ENCODE data around the gene CDHR2. TPM values are rescaled to one million over a fixed set of nuclear protein-coding genes. Genes with fewer than 3 reads are reported as not detected.

Gene CDHR2
- total RNA-seq = 0.20 TPM
- long read RNA-seq, partial matches to known transcripts = 0 of 2 reads
- long read RNA-seq, other reads (novel, unspliced or antisense) = 2 of 2 reads

DNA sequence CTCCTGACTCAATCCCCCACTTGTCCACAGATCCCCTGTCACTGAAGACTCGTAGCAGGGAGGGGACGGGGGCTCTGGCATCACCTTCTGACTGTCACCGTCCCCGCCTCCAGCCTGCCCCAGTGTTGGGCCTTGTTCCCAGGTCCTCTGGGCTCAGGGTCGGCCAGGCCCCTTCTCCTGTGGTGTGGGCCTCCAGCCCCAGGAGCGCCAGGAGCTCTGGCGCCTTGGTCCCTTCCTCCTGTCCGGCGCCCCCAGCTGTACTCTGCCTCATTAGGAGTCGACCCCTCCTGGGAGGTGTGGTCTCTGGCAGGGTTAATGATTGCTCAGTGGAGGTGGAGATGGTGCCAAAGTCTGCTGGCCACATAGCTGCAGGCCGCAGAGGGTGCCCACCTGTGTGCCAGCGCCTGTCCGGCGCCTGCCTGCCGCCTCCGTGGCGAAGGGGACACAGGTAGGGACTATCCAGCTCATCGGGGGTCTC lies at the start of gene CDHR2:
Gene CDHR2, plus strand, starts transcription at position 376 of the 478 bp plus-strand sequence. CDS start 16,011 bp downstream, outside the sequence.
- DNase-seq (no peak), ATAC-seq (no peak)
- intact Hi-C loops (cut with micrococcal nuclease) = no loop called here

- intact Hi-C loops (cut with micrococcal nuclease) = no loop called here
- DNase-seq (no peak), ATAC-seq (no peak)
Measured at GRCh38 chr5:176500511-176500910, 48.6 kb upstream of the CDHR2 start.

DNA sequence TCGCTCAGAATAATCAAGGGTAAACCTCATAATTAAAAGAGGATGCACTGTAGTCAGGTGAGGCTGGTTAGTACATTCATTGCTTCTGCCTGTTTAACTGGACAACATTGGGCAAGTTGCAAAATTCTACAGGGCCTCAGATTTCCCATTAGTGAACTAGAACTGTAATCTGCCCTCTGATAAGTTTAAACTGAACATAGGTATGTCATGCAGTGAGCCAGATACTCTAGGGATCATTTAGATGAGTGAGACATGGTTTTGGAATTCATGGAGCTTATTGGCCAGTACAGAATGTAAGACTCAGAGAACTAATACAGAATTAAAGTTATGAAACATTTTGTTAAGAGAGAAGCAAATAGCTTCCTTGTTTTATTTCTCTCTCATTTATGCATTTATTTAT lies 47.8 kb upstream of the CDHR2 start:
- ATAC-seq (no peak), DNase-seq (no peak)
- intact Hi-C loops (cut with micrococcal nuclease) = no loop called here

DNA sequence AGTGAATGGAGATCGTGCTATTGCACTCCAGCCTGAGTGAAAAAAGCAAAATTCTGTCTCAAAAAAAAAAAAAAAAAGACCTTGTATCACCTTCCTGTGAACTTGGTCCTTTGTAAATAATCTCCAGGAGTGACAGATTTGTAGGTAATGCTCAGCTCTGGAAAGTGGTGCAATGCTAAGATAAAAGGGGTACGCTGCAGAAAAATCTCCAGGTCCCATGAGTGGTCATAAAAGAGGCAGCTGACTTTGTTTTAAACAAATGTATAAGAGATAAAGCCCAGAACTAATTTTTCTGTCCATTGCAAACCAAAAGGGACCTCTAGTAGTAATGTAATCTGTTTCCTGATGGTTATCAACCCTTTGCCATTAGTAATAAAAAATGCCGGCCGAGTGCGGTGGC lies 45.6 kb upstream of the CDHR2 start:
- intact Hi-C loops (cut with micrococcal nuclease) = no loop called here
- DNase-seq (no peak), ATAC-seq (no peak)

DNA sequence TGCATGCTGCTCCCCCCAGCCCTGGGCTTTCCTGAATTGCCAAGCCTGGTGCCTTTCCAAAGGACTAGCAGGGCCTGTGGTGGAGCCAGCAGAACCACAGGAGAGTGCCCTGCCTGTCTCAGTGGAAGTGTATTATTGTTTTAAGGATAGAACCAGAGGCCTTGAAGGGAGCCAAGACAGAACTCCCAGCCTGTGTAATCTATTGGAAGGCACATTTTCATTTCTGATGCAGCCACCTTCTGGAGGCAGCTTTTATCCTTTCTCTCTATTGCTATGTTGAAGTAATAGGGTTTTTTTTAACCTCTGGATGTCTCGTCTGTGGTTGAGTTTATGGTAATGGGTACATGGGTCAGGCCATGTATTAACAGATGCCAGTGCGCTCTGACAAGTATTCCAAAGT lies 41.2 kb upstream of the CDHR2 start:
- ATAC-seq = no peak
- no peak for DNase-seq
- intact Hi-C loops (cut with micrococcal nuclease) = no loop called here

DNA sequence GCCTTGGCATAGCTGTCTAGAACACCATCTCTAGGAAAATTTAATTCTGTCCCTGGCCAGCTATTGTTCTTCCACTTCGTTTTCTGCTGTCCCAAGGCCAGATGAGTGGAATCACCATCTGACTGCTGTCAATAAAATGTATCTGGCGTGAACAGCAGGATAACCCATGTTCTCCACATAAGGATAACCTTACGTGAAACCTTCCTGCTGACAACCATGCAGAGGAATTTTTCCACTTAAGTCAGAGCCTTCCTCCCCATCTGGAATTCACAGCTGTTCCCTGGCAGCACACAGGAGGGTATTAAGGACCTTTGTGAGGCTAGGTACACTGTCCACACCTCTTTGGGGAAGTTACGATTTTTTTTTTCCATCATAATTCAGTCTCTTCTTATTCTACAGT lies 40.5 kb upstream of the CDHR2 start:
- DNase-seq (no peak), ATAC-seq (no peak)
- intact Hi-C loops (cut with micrococcal nuclease) = no loop called here

DNA sequence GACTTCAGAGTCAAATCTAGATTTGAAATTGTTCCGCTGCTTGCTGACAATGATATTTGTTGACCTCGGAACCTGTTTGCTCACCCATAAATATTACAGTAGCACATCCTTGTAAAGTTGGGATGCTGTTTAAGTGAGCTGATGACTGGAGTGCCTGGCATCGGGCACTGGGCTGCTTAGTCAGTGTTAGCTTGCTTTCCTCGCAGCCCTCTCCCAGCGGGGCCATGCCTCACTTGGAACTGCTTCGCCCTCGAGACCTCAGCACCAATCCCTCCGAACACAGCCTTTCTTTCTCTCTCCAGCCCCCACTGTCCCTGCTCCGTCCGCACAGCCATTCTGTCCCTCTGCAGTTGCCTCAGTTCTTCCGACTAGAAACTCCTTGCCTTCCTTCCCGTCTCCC lies 35.4 kb upstream of the CDHR2 start:
- DNase-seq (no peak), ATAC-seq (no peak)
- intact Hi-C loops (cut with micrococcal nuclease) = no loop called here

DNA sequence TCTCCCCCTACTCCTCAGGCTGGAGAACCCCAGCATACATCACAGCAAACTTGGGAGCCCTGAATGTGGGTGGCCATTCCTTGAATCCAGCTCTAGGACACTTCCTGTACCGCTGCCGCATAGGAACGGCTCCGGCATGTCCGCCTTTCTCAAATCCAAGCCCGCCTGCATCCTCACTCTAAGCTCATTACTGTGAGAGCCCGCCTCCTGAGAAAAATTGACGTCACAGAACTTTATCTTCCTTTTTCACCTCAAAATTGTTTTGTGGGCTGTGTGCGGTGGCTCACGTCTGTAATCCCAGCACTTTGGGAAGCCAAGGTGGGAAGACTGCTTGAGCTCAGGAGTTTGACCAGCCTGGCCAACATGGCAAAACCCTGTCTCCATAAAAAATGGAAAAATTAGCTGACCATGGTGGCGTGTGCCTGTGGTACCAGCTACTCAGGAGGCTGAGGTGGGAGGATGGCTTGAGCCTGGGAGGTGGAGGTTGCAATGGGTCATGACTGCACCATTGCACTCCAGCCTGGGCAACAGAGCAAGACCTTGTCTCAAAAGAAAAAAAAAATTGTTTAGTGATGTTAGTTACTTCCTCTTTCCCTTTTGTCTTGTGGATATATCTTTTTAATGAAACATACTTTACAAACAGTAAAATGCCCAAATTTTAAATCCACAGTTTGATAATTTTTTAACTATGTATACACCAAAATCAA lies 34.7 kb upstream of the CDHR2 start:
- ATAC-seq (no peak), DNase-seq (no peak)
- intact Hi-C loops (cut with micrococcal nuclease) = no loop called here

DNA sequence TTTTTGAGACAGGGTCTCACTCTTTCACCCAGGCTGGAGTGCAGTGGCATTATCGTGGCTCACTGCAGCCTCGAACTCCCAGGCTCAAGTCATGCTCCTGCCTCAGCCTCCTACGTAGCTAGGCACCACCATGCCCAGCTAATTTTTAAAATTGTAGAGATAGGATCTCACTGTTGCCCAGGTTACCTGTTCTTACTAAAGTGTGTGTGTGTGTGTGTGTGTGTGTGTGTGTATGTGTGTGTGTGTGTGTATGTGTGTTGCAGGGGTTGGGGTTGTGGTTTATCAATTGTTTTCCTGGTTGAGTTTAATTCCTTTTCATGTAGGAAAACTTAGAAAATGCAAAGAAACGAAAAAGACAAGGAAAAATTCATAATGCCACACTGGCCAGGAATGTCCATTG lies 33.7 kb upstream of the CDHR2 start:
- intact Hi-C loops (cut with micrococcal nuclease) = no loop called here
- DNase-seq (no peak), ATAC-seq (no peak)

DNA sequence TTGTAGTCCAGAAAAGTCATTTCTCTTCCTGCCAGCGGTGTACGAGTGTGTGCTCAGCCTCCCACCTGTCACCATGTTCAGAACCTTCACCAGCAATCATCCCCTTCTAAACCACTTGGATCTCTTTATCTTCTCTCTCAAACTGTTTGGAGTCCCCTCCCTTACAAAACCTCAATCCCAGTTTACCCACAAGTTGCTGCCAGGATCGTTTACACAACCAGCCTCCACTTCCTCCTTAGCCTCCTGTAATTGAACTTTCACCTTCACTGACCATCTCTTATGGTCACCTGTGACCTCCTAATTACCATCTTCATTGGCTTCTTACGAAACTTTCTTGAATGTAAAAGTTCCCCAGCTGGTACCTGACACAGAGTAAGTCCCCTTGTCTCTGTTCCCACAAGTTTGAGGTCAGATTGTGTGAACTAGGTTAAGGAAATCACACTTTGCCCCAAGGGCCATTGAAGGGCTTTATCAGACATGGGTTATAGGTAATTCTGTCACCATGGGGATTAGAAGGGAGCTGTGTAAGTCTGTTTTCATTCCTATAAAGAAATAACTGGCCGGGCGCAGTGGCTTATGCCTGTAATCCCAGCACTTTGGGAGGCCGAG lies 32.0 kb upstream of the CDHR2 start:
- intact Hi-C loops (cut with micrococcal nuclease) = no loop called here
- no peak for ATAC-seq
- no peak for DNase-seq

GRCh38 chr5:176519810-176520720 lies 29.1 kb upstream of the CDHR2 start:
- ATAC-seq = no peak
- intact Hi-C loops (cut with micrococcal nuclease) = no loop called here

DNA sequence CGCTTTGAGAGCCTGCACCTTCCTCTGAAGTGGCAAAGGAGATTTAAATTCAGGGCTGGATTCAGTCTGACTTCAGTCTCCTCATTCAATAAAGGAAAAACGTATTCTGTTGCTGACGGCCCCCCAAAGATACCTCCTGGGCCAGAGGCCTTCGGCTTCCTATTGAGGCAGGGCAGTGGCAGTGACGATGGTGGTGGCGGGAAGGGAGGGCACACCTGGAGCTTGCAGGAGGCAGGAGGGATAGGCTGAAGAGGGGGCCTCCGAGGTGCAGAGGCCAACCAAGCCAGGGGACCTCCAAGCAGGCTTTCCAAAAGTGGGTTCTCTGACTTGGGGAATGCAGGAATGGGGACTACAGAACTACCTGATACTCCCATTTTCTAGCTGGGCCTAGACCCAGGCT lies 27.9 kb upstream of the CDHR2 start:
- ATAC-seq = no peak
- no peak for DNase-seq
- intact Hi-C loops (cut with micrococcal nuclease) = no loop called here

More at GRCh38 chr5:176519810-176520720, 29.1 kb upstream of the CDHR2 start:
- no peak for DNase-seq

GRCh38 chr5:176521699-176522263 lies 27.4 kb upstream of the CDHR2 start:
- intact Hi-C loops (cut with micrococcal nuclease) = no loop called here
- DNase-seq (no peak), ATAC-seq (no peak)

GRCh38 chr5:176524138-176524537 lies 25.0 kb upstream of the CDHR2 start:
- ATAC-seq (no peak), DNase-seq (no peak)
- intact Hi-C loops (cut with micrococcal nuclease) = no loop called here

DNA sequence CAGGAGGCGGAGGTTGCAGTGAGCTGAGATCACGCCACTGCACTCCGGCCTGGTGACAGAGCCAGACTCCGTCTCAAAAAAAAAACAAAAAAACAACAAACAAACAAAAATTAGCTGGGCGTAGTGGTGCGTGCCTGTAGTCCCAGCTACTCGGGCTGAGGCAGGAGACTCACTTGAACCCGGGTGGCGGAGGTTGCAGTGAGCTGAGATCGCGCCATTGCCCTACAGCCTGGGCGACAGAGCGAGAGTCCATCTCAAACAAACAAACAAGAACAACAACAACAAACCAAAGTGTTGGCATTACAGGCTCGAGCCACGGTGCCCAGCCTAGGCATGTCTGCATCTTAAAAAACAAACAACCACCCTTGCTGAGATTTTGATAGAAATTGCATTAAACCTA lies 24.2 kb upstream of the CDHR2 start:
- ATAC-seq (no peak), DNase-seq (no peak)
- intact Hi-C loops (cut with micrococcal nuclease) = no loop called here

DNA sequence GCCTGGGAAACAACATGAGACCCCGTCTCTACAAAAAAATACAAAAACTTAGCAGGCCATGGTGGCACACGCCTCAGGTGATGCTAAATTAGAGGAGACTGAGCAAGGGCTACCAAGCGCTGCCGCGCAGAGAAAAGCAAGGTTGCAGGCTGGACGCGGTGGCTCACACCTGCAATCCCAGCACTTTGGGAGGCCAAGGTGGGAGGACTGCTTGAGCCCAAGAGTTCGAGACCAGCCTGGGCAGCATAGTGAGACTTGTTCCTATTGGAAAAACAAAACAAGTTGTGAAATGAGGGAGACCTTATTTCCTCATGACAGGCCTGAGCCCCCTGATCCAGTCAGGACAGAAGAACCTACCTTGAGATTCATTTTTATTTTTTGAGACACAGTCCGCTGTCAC lies 23.5 kb upstream of the CDHR2 start:
- ATAC-seq (no peak), DNase-seq (no peak)
- intact Hi-C loops (cut with micrococcal nuclease) = no loop called here

GRCh38 chr5:176526462-176526861 lies 22.7 kb upstream of the CDHR2 start:
- ATAC-seq (no peak), DNase-seq (no peak)
- intact Hi-C loops (cut with micrococcal nuclease) = no loop called here

DNA sequence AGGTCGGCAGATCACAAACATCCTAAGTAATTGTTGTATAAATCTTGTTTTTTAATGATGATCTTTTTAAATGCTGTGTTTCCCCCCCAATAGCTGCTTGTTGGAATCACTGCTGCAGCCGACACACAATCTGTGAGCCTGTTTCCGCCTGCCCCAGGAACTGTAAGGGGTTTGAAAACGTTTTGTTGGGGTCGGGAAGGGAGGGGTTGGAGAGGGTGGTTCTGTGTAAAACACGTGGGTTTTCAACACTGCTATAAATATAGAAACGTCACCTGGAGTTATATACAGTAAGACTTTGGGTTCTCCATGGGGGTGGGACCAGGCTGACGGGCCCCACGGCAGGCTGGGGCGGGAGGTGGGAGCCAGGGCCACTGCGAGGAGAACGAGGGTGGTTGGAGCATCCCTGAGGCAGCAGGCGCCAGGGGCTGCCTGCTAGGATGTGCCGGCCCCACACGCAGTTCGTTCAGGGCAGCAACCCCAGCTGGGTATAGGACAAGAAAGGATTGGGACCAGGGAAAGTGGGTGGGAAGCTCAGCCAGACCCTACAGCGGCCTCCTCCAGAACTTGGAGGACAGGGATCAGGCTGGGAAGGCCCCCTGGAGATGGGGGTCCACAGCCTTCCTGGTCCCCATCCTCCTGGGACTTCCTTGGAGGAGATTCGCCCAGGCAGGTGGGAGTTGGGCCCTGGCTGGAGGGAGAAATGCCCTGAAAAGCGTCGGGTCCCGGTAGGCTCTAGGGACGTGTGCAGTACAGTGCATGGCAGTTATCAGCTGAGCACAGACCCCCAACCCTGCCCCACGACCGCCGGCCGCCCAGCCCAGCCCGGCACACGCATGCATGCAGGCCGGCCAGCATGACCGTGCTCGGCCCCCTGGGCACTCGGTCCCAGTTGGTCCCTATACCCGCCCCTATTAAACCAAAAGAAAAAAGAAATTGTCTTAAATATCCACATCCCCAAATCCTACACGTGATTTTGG lies 21.6 kb upstream of the CDHR2 start:
- intact Hi-C loops (cut with micrococcal nuclease) = no loop called here
- DNase-seq (no peak), ATAC-seq (no peak)

DNA sequence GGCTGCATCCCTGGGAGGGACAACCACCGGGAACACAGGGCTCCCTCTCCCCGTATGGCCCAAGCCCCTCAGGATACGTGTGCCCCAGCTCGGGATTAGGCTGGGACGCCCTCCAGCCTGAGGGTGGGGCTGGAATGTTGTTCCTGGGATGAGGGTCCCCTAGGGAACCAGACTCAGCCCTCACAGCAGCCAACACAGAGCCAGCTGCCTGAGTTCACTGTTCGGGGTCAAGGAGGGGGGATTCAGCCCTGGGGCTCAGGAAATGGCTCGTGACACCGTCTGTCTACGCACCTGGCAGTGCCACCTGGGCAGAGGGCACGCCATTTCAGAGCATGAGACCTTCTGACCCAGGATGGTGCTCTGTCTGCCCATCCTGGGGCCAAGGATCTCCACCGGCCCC lies 20.8 kb upstream of the CDHR2 start:
- ATAC-seq (peak; percentile 49), DNase-seq (peak; percentile 65)
- intact Hi-C loops (cut with micrococcal nuclease) = no loop called here

All from left ventricle myocardium superior (tissue), 1 donor.